ENCODE results near the gene FCAR.
"Not testable (repeated sequence)": the region's sequence is repeated elsewhere in the genome, so short reads cannot be mapped to it uniquely, and the experiment has no call there.

Gene FCAR

DNA sequence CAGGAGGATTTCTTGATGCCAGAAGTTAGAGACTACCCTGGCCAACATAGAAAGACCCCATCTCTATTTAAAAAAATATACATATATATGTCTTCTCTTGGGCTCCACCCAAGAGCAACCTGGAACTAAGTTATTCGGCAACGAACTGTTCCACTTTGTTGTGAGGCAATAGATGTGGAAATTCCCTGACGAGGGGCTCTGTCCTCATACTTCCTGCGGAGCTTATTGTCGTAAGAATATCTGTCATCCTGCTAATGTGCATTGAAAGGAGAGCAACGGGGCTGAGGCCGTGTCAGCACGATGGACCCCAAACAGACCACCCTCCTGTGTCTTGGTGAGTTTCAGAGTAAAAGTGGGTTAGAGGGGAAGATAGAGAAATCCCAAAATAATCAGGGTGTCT lies at the start of gene FCAR:
TSS of gene FCAR (plus strand) at position 246 of the 400 bp plus-strand sequence. CDS start at position 301, 55 bp downstream.
- DNase-seq (ENCODE audit: low read depth): no peak

GRCh38 chr19:54824416-54824815 lies 49.6 kb upstream of the FCAR start:
- DNase-seq (ENCODE audit: low read depth): not testable (repeated sequence)

GRCh38 chr19:54825326-54825725 lies 48.7 kb upstream of the FCAR start:
- not testable (repeated sequence) for DNase-seq (ENCODE audit: low read depth)

- DNase-seq (ENCODE audit: low read depth): not testable (repeated sequence)
Observed at GRCh38 chr19:54828064-54828463, 46.0 kb upstream of the FCAR start.

GRCh38 chr19:54832496-54832895 lies 41.5 kb upstream of the FCAR start, which contains the start of gene KIR2DS4:
Gene KIR2DS4, plus strand, starts transcription at chr19:54832676.
- not testable (repeated sequence) for DNase-seq (ENCODE audit: low read depth)

- DNase-seq (ENCODE audit: low read depth): not testable (repeated sequence)
Observed at GRCh38 chr19:54835126-54835525, 38.9 kb upstream of the FCAR start.

DNA sequence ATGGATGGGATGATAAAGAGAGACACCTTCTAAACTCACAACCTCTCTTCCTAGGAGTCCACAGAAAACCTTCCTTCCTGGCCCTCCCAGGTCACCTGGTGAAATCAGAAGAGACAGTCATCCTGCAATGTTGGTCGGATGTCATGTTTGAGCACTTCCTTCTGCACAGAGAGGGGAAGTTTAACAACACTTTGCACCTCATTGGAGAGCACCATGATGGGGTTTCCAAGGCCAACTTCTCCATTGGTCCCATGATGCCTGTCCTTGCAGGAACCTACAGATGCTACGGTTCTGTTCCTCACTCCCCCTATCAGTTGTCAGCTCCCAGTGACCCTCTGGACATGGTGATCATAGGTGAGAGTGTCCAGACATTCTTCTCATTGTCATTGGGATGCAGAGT lies 36.5 kb upstream of the FCAR start:
- DNase-seq (ENCODE audit: low read depth): not testable (repeated sequence)

DNA sequence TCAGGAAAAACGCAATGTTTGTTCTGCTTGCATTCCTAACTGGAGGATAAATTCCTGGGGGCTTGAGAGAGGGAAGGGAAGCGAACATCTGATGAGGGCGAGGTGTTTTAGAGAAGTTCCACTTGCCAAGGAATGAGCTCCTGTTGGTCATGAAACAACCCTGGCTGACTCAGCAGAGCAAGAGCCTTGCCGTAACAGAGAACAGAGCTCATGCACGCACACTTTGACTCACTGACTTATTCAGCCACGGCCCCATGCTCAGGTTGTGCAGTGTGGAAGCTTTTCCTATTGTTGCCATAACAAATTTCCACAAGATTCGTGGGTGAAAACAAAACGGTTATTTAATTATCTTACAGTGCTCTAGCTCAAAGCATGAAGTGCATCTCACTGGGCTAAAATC lies 30.9 kb upstream of the FCAR start:
- not testable (repeated sequence) for DNase-seq (ENCODE audit: low read depth)

GRCh38 chr19:54850061-54850640 lies 23.9 kb upstream of the FCAR start, which contains the start of gene KIR3DL2:
Gene KIR3DL2, plus strand, starts transcription at chr19:54850443. Its CDS starts 33 bp downstream, at chr19:54850476.
- DNase-seq (ENCODE audit: low read depth): not testable (repeated sequence)

DNA sequence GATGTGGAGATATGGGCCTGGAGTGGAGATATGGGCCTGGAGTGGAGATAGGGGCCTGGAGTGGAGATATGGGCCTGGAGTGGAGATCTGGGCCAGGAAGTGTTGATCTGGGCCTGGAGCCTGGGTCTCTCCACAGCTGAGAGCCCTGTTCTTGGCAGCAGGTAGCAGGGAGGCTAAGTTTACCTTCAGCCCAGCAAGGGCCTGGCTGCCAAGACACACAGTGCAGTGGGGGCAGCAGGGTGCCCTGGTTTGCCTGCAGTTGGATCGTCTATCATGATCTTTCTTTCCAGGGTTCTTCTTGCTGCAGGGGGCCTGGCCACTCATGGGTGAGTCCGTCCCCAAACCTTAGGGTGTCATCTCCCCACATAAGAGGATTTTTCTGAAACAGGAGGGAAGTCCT lies 23.1 kb upstream of the FCAR start:
- DNase-seq (ENCODE audit: low read depth): no peak

GRCh38 chr19:54851353-54851752 lies 22.7 kb upstream of the FCAR start:
- DNase-seq (ENCODE audit: low read depth): no peak

GRCh38 chr19:54855241-54855640 lies 18.8 kb upstream of the FCAR start:
- not testable (repeated sequence) for DNase-seq (ENCODE audit: low read depth)

- not testable (repeated sequence) for DNase-seq (ENCODE audit: low read depth)
Observed at GRCh38 chr19:54858476-54858875, 15.6 kb upstream of the FCAR start.

GRCh38 chr19:54859421-54859820 lies 14.6 kb upstream of the FCAR start:
- not testable (repeated sequence) for DNase-seq (ENCODE audit: low read depth)

- not testable (repeated sequence) for DNase-seq (ENCODE audit: low read depth)
Observed at GRCh38 chr19:54863459-54863858, 10.6 kb upstream of the FCAR start.

DNA sequence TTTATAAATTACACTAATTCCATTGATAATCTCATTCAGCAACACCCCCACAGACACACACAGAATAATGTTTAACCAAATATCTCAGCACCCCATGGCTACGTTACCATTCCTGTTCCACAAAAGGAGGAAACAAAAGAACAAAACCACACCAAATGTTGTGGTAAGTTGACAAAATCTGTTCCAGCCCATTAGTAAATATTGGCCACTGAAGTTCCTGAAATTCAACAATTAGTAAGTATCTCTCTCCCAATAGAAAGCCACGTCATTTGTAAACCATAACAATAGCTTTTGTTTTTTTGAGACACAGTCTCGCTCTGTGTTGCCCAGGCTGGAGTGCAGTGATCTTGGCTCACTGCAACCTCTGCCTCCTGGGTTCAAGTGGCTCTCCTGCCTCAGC lies 2.3 kb upstream of the FCAR start:
- DNase-seq (ENCODE audit: low read depth): no peak

DNA sequence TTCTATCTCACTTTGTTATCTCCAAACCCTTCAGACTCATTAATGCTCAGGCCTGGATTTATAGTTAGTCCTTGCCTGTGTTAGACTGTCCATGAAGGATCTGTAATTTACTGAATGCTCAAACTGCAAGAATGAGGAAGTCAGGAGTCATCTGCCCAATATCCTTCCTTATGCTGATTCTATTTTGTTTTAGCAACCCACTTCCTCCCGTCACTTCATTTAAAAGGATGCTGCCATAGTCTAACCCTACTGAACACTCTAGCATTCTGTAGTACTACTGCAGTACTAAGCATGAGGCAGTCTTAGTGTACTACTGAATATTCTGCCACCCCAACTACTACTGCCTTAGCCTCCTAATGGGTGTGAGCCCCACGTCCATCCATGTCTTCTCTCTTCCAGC lies 1.5 kb downstream of the FCAR start:
- no peak for DNase-seq (ENCODE audit: low read depth)

GRCh38 chr19:54877471-54877870 lies 3.4 kb downstream of the FCAR start:
- DNase-seq (ENCODE audit: low read depth): no peak

- DNase-seq (ENCODE audit: low read depth): no peak
Observed at GRCh38 chr19:54881884-54882283, 7.8 kb downstream of the FCAR start.

DNA sequence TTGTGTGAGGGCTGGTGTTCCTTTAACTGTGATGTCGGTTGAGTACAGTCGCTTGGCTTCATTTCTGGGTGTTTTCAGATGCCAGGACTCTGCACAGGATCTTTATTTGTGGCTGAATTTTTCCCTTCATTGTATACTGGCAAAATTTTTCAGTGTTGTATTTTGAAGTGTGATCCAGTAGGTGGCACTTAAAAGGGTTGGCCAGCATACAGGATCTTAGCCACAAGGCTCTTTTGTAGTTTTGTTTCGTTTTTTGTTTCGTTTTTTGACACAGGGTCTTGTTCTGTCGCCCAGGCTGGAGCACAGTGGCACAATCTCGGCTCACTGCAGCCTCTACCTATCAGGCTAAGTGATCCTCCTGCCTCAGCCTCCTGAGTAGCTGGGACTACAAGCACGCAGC lies 8.7 kb downstream of the FCAR start:
- DNase-seq (ENCODE audit: low read depth): no peak

GRCh38 chr19:54883228-54883627 lies 9.2 kb downstream of the FCAR start:
- no peak for DNase-seq (ENCODE audit: low read depth)

GRCh38 chr19:54888239-54888638 lies 14.2 kb downstream of the FCAR start:
- no peak for DNase-seq (ENCODE audit: low read depth)

- no peak for DNase-seq (ENCODE audit: low read depth)
Observed at GRCh38 chr19:54889566-54889965, 15.5 kb downstream of the FCAR start.

- no peak for DNase-seq (ENCODE audit: low read depth)
Observed at GRCh38 chr19:54893406-54893805, 19.4 kb downstream of the FCAR start.

Data from iris pigment epithelial cell (primary cell).